ENCODE measurements around the gene WNT9A. TPM values are rescaled to one million over a fixed set of nuclear protein-coding genes. Genes with fewer than 3 reads are reported as not detected.

The WNT9A gene
- total RNA-seq, 2 experiments from 2014 or later: not detected

Small RNA genes lying within 50 kb of the gene (microRNA-seq; reads per million reads assigned to microRNA genes)
- gene MIR5008 (ENCODE audit: borderline microRNAs expressed, borderline replicate concordance): not detected

Other genes with a start within 250 kb of the WNT9A start
- gene JMJD4, start 212.6 kb downstream of the WNT9A start, total RNA-seq: 10 to 100 TPM; 11.3 to 11.7 TPM
- gene SNAP47, start 212.5 kb downstream of the WNT9A start, total RNA-seq: 10 to 100 TPM; 18.7 to 23.0 TPM
- gene PRSS38, start 132.3 kb downstream of the WNT9A start, total RNA-seq: not detected
- gene WNT3A, start 59.1 kb upstream of the WNT9A start, total RNA-seq: not detected
- gene ARF1, start 134.8 kb upstream of the WNT9A start, total RNA-seq: 100 to 1,000 TPM; 346 to 358 TPM
- gene C1orf35, start 155.4 kb upstream of the WNT9A start, total RNA-seq: 10 to 100 TPM; 14.5 to 16.2 TPM
- 10 to 100 TPM; 45.5 TPM for gene MRPL55, start 161.4 kb upstream of the WNT9A start, total RNA-seq
- gene GUK1, start 192.3 kb upstream of the WNT9A start, total RNA-seq: 100 to 1,000 TPM; 206 TPM
- under 1 TPM; 0.17 to 0.25 TPM for gene GJC2, start 202.0 kb upstream of the WNT9A start, total RNA-seq
- 1 to 10 TPM; 4.9 to 5.5 TPM for gene IBA57, start 217.9 kb upstream of the WNT9A start, total RNA-seq